Karpas-422 (cell line): ENCODE results near the gene BCL2. TPM values are rescaled to one million over a fixed set of nuclear protein-coding genes. Genes with fewer than 3 reads are reported as not detected.

Source experiments
- DNase-seq: peaks from one replicate; pipeline ENCODE4 v3.0.0-alpha.2; 2015
- H2AFZ ChIP-seq: fragments of 200-600 bp; sonication (generic); 2 replicates; pipeline ENCODE4 v1.6.1; 2014; ENCODE audit warnings: antibody characterized with exemption, low read length, mixed read lengths
- H3K27ac ChIP-seq: fragments of 200-600 bp; sonication (generic); 2 replicates; pipeline ENCODE4 v1.5.1; 2014; ENCODE audit warnings: mild to moderate bottlenecking, low read length, moderate library complexity
- H3K27me3 ChIP-seq: fragments of 200-600 bp; sonication (generic); 2 replicates; pipeline ENCODE4 v1.6.1; 2014; ENCODE audit warnings: low read length, mixed read lengths
- H3K36me3 ChIP-seq: fragments of 200-600 bp; sonication (generic); 2 replicates; pipeline ENCODE4 v1.6.1; 2014; ENCODE audit warnings: low read length, mixed read lengths; ENCODE audit not compliant: insufficient read depth
- H3K4me1 ChIP-seq: fragments of 200-600 bp; sonication (generic); 2 replicates; pipeline ENCODE4 v1.6.1; 2014; ENCODE audit warnings: mild to moderate bottlenecking, low read length, mixed read lengths
- H3K4me2 ChIP-seq: fragments of 200-600 bp; sonication (generic); 2 replicates; pipeline ENCODE4 v1.6.1; 2014; ENCODE audit warnings: low read length, low read depth, mild to moderate bottlenecking; ENCODE audit not compliant: poor library complexity, severe bottlenecking
- H3K4me3 ChIP-seq: fragments of 200-600 bp; sonication (generic); 2 replicates; pipeline ENCODE4 v1.5.1; 2014; ENCODE audit warnings: mild to moderate bottlenecking, antibody characterized with exemption, low read length, mixed read lengths
- H3K79me2 ChIP-seq: fragments of 200-600 bp; sonication (generic); 2 replicates; pipeline ENCODE4 v1.6.1; 2014; ENCODE audit warnings: mild to moderate bottlenecking, low read length, mixed read lengths
- H3K9ac ChIP-seq: fragments of 200-600 bp; sonication (generic); 2 replicates; pipeline ENCODE4 v1.6.0; 2014; ENCODE audit warnings: low read length
- H3K9me2 ChIP-seq: fragments of 200-600 bp; sonication (generic), shearing (Covaris generic); replicated peaks from 2 replicates; pipeline ENCODE4 v1.6.0; 2014; ENCODE audit warnings: mild to moderate bottlenecking, low read length, moderate library complexity; ENCODE audit not compliant: insufficient read depth
- H3K9me3 ChIP-seq: fragments of 300-700, 200-600 bp; sonication (generic); 2 replicates; pipeline ENCODE4 v1.6.1; 2014; ENCODE audit warnings: low read length, mixed read lengths
- H4K20me1 ChIP-seq: fragments of 200-600 bp; sonication (generic); 2 replicates; pipeline ENCODE4 v1.6.1; 2014; ENCODE audit warnings: mild to moderate bottlenecking, antibody characterized with exemption, low read length, low read depth; ENCODE audit not compliant: insufficient read depth
- total RNA-seq: library from RNA; depleted of rRNA; stranded (reverse); fragments of >200 nt; shearing (Covaris generic); gene quantifications from 2 replicates; pipeline ENCODE4 v1.2.3, GENCODE V29; 2014; ENCODE audit warnings: low replicate concordance

BCL2 gene
- total RNA-seq, 1 experiment from 2014 or later: 271 TPM

- Histone ChIP-seq H3K4me3 (no peak overlapping the region), H3K4me2 (no peak overlapping the region), H2AFZ (no peak overlapping the region), H3K4me1 (no peaks in the 10 kb centered on the region), H3K9ac (no peak overlapping the region), H3K27ac (no peak overlapping the region), H3K9me3 (no peaks in the 10 kb centered on the region), H4K20me1 (no peaks in the 10 kb centered on the region), H3K9me2 (no peaks in the 10 kb centered on the region), H3K79me2 (no peaks in the 10 kb centered on the region), H3K36me3 (no peaks in the 10 kb centered on the region), H3K27me3 (no peaks in the 10 kb centered on the region)
- DNase-seq: no peak
These were observed 209.8 kb downstream of the BCL2 start for GRCh38 chr18:63109802-63110201.

GRCh38 chr18:63109022-63109421 is 210.5 kb downstream of the BCL2 start:
- Histone ChIP-seq H3K9me2 (no peaks in the 10 kb centered on the region), H3K4me2 (no peak overlapping the region), H3K9ac (no peak overlapping the region), H3K27ac (no peak overlapping the region), H2AFZ (no peak overlapping the region), H4K20me1 (no peaks in the 10 kb centered on the region), H3K27me3 (no peaks in the 10 kb centered on the region), H3K79me2 (no peaks in the 10 kb centered on the region), H3K9me3 (no peaks in the 10 kb centered on the region), H3K4me3 (no peak overlapping the region), H3K36me3 (no peaks in the 10 kb centered on the region), H3K4me1 (no peaks in the 10 kb centered on the region)
- no peak for DNase-seq

GRCh38 chr18:63107931-63108330 is 211.6 kb downstream of the BCL2 start:
- no peaks in the 10 kb centered on the region for H3K9me2 ChIP-seq
- H3K9me3 ChIP-seq: no peaks in the 10 kb centered on the region
- H3K27ac ChIP-seq: no peak overlapping the region
- no peak overlapping the region for H3K4me3 ChIP-seq
- H3K4me1 ChIP-seq: no peaks in the 10 kb centered on the region
- H2AFZ ChIP-seq: no peak overlapping the region
- H3K79me2 ChIP-seq: no peaks in the 10 kb centered on the region
- no peaks in the 10 kb centered on the region for H3K36me3 ChIP-seq
- H3K27me3 ChIP-seq: no peaks in the 10 kb centered on the region
- no peak overlapping the region for H3K4me2 ChIP-seq
- H4K20me1 ChIP-seq: no peaks in the 10 kb centered on the region
- no peak for DNase-seq
- no peak overlapping the region for H3K9ac ChIP-seq

GRCh38 chr18:63107171-63107845 is 212.3 kb downstream of the BCL2 start:
- no peak overlapping the region for H3K27ac ChIP-seq
- H3K27me3 ChIP-seq: no peaks in the 10 kb centered on the region
- no peak overlapping the region for H3K4me3 ChIP-seq
- no peak overlapping the region for H3K9ac ChIP-seq
- H2AFZ ChIP-seq: no peak overlapping the region
- no peaks in the 10 kb centered on the region for H3K36me3 ChIP-seq
- H3K4me2 ChIP-seq: no peak overlapping the region
- H3K9me2 ChIP-seq: no peaks in the 10 kb centered on the region
- DNase-seq: no peak
- no peaks in the 10 kb centered on the region for H4K20me1 ChIP-seq
- H3K4me1 ChIP-seq: no peaks in the 10 kb centered on the region
- no peaks in the 10 kb centered on the region for H3K79me2 ChIP-seq
- H3K9me3 ChIP-seq: no peaks in the 10 kb centered on the region

GRCh38 chr18:63106727-63107126 is 212.8 kb downstream of the BCL2 start:
- H3K27me3 ChIP-seq: no peaks in the 10 kb centered on the region
- no peaks in the 10 kb centered on the region for H3K4me1 ChIP-seq
- H4K20me1 ChIP-seq: no peaks in the 10 kb centered on the region
- no peak overlapping the region for H2AFZ ChIP-seq
- H3K79me2 ChIP-seq: no peaks in the 10 kb centered on the region
- H3K4me2 ChIP-seq: no peak overlapping the region
- no peak overlapping the region for H3K27ac ChIP-seq
- no peaks in the 10 kb centered on the region for H3K9me3 ChIP-seq
- no peak for DNase-seq
- H3K36me3 ChIP-seq: no peaks in the 10 kb centered on the region
- no peak overlapping the region for H3K4me3 ChIP-seq
- H3K9ac ChIP-seq: no peak overlapping the region
- no peaks in the 10 kb centered on the region for H3K9me2 ChIP-seq

- Histone ChIP-seq H2AFZ (no peak overlapping the region), H3K9me3 (no peaks in the 10 kb centered on the region), H3K9ac (no peak overlapping the region), H3K4me3 (no peak overlapping the region), H3K4me1 (no peaks in the 10 kb centered on the region), H3K27me3 (no peaks in the 10 kb centered on the region), H4K20me1 (no peaks in the 10 kb centered on the region), H3K79me2 (no peaks in the 10 kb centered on the region), H3K27ac (no peak overlapping the region), H3K9me2 (no peaks in the 10 kb centered on the region), H3K36me3 (no peaks in the 10 kb centered on the region), H3K4me2 (no peak overlapping the region)
- DNase-seq: no peak
These were observed 213.8 kb downstream of the BCL2 start for GRCh38 chr18:63105636-63106316.

- Histone ChIP-seq H3K4me1 (no peaks in the 10 kb centered on the region), H3K9me3 (no peaks in the 10 kb centered on the region), H4K20me1 (no peaks in the 10 kb centered on the region), H3K9me2 (no peaks in the 10 kb centered on the region), H3K36me3 (no peaks in the 10 kb centered on the region), H3K9ac (no peak overlapping the region), H3K27me3 (no peaks in the 10 kb centered on the region), H3K4me3 (no peak overlapping the region), H3K27ac (no peak overlapping the region), H2AFZ (no peak overlapping the region), H3K4me2 (no peak overlapping the region), H3K79me2 (no peaks in the 10 kb centered on the region)
- no peak for DNase-seq
These were observed 214.7 kb downstream of the BCL2 start for GRCh38 chr18:63104868-63105267.

GRCh38 chr18:63102941-63103744 is 216.4 kb downstream of the BCL2 start:
- Histone ChIP-seq H3K9me3 (no peaks in the 10 kb centered on the region), H3K4me2 (no peak overlapping the region), H3K9me2 (no peaks in the 10 kb centered on the region), H3K79me2 (no peaks in the 10 kb centered on the region), H3K36me3 (no peaks in the 10 kb centered on the region), H4K20me1 (no peaks in the 10 kb centered on the region), H3K9ac (no peak overlapping the region), H3K4me1 (no peaks in the 10 kb centered on the region), H3K4me3 (no peak overlapping the region), H3K27ac (no peak overlapping the region), H2AFZ (no peak overlapping the region), H3K27me3 (no peaks in the 10 kb centered on the region)
- DNase-seq: no peak
